Neural progenitor cell (in vitro differentiated cells): ENCODE data around the gene HOXD4.

Experiments used
- CTCF ChIP-seq: fragments of 200-600 bp; sonication (generic); IDR thresholded peaks from 2 replicates; pipeline ENCODE4 v1.5.1; 2017; ENCODE audit warnings: antibody characterized with exemption, mild to moderate bottlenecking
- EZH2 ChIP-seq: fragments of 200-600 bp; sonication (generic); IDR thresholded peaks from 2 replicates; pipeline ENCODE4 v1.6.1; 2017; ENCODE audit warnings: antibody characterized with exemption, mild to moderate bottlenecking, moderate library complexity
- EZH2phosphoT487 ChIP-seq: fragments of 200-600 bp; sonication (generic); IDR thresholded peaks from 2 replicates; pipeline ENCODE4 v1.6.1; 2017; ENCODE audit warnings: antibody characterized with exemption

GRCh38 chr2:176169181-176169580, 17.8 kb downstream of the HOXD4 start:
- no peak for TF ChIP-seq CTCF
- TF ChIP-seq EZH2phosphoT487, result no peak
- no peak for TF ChIP-seq EZH2
